Measurements from ENCODE around the gene PLCB4.

- TF ChIP-seq CTCF (IDR thresholded peaks at IDR 0.05) (no peak), POLR2A (IDR thresholded peaks at IDR 0.05) (no peak)
Measured at GRCh38 chr20:9200196-9200595, 131.3 kb downstream of the PLCB4 start.
